HG03521 (cell line): ENCODE data around the gene TRIM29.

Experiments
- ATAC-seq: cut with Tn5 transposase; IDR thresholded peaks from one replicate; pipeline ENCODE4 v1.9.1; 2021; ENCODE audit warnings: mild to moderate bottlenecking, moderate library complexity; ENCODE audit not compliant: unreplicated experiment

Gene TRIM29

GRCh38 chr11:120141768-120142423, 4.0 kb upstream of the TRIM29 start:
- no peak for ATAC-seq

DNA sequence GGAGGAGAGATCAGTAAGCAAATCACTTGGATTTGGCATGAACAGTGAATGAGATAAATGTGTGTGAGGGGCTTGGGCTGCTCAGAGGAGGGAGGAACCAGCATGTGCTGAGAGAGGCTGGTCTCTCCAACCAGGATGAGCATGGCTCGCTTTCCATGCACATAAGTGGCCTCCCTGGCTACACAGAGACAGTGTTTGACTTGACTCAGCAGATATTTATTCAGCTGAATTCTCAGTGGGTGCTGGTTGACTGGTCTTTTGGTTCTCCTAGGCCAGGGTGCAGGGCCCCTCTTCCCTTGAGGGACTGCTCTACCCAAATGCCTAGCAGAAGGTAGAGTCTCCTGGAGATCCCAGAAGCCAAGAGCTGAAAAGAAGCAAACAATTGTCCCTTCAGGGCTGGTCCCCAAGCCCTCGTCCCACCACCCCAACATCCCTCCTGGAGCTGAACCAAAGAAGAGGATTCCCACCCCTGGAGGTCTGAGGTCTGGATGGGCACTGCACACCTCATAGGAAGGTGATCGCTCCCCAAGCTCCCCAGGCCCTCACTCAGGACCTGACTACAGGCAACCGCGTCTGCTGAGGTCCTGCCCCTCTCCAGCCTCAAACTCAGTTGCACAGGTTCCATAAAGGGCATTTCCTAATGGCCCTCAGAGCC, 3.3 kb upstream of the TRIM29 start:
- no peak for ATAC-seq

DNA sequence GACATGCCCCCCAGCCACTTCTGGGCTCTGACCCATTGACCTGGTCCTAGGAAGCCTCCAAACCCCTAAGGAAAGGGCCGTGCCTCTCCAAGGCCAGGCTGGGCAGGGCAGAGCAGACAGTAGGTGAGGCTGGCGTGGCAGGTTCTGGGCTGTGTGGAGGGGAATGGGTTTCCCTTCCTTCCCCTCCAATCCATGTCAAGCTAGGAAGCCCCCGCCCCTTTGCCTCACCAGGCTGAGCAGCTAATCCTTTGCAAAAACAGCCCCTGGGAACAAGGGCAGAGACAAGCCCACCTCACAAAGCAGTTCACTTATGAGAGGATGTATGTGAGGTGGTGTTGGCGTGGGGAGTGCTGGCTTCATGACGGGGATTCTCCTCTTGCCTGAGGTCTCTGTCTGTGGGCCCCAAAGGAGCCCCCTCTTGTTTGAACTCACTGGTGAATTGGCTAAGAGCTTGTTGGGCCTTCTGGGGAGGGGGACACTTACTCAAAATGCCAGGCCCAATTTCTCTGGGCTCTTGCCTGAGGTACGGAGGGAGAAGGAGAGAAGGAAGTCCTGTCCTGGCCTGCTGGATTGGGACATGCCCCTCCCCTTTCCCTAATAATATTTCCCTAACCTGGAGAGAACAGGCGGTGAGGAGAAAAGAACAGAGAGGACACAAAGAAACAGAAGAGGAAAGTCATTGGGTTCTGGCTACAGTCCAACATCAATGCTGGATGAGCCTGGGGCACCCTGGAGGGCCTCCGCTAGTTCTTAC, 1.6 kb upstream of the TRIM29 start:
- no peak for ATAC-seq

DNA sequence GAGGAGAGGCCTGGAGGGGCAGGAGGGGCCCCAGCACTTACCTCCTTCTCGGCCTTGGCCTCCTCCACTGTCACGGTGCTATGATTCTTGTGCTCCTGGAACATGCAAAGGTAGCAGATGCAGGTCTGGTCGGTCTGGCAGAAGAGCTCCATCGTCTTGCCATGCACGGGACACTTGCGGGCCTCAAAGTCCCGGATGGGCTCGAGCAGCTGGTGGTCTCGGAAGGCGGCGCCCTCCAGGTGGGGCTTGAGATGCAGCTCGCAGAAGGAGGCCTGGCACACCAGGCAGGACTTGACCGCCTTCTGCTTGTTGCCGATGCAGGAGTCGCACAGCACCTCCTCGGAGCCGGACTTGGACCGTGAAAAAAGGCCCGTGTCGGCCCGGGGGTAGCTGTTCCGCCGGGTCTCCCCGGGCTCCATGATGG, 714 bp downstream of the TRIM29 start:
- ATAC-seq: no peak

DNA sequence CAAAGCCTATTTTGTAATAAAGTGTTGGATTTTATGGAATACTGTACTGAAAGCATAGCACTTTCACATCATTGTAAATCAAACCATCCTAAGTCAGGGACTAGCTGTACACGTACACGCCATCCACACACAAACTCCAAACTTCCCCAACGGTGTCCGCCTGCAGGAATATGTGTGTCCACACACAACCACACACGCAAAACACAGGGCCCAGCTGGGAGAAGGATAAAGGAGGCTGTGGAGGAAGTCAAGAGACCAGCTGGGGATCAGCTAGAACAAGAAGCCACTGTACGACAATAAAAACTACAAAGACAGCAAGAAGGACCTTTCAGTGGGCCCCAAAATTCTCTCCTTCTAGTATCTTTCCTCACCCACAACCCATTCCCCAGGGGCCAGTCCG, 1.6 kb downstream of the TRIM29 start:
- no peak for ATAC-seq

DNA sequence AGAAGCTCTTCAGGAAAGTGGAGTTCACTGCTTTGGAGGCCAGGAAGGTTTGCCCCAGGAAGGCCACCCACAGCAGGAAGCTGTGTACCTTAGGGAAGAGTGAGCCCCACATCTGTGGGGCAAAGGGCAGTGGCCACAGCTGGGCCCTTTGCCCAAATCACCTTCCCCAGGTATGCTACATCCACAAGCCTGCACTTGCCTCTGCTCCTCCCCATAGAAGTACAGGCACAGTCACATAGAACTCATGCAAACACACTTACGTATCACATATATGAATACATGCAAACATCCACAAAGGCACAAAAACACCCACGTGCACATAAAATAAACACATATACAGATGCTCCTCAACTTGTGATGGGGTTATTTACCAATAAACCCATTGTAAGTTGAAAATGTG, 2.1 kb downstream of the TRIM29 start:
- ATAC-seq: no peak

GRCh38 chr11:120134931-120135228, 3.0 kb downstream of the TRIM29 start:
- ATAC-seq: no peak

DNA sequence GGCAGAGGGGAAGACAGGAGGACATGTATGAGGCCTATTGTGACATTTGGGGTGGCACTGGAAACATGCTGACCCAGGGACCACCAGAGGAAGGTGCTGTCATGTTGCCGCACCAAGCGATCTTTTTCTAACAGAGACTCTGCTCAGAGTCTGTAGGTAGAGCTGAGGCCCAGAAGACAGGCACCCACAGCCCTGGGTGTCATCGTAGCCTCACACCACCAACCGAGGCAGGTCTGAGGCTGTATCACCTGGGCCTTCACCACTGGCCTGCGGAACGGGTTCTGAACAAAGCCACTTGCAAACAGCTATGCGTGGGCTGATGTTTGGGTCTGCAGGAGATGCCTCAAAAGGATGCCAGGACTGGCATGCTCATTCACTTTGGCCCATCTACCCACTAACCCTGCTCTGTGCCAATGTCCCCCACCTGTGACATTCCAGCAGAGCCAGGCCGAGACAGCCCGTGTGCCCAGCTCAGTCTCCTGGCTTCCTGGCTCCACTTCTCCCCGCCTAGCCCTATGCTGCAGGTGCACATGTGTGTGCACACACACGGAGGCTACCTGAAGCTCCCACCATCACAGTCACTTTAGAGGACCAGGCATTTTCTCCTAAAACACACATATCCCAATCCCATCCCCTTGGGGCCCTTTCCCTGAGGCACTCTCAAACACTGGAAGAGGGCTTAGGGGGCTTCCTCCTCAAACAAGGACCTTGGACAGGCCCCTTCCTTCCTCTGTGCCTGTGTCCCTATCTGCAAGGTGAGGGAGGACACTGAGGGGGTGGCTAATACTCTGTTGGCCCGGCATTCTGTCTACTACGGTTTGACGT, 3.6 kb downstream of the TRIM29 start:
- no peak for ATAC-seq

- ATAC-seq: no peak
Observed at GRCh38 chr11:120133216-120134105, 4.5 kb downstream of the TRIM29 start.

DNA sequence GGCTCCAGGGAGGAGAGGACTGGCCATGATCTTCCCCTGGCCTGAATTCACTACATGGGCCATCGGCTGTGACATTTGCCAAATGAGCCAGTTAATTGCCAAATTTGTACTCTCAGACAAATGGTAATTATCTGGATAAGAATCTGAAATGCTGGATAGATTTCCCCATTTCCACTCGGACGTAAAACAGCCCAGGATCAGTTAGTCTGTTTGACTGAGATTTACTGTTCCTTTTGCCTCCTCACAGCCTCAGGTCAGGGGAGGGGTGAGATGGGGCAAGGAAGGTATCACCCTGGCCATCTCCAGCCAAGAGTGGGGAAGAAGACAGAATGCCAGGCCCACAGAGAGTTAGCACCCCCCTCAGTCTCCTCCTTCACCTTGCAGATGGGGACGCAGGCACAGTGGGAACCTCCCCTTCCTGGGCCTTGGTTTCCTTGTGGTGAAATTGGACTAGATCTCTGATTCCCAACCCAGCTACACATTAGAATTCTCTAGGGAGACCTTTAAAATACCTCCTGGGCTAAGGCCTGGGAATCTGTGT, 5.2 kb downstream of the TRIM29 start:
- ATAC-seq: no peak

GRCh38 chr11:120131941-120132644, 5.8 kb downstream of the TRIM29 start:
- ATAC-seq: no peak

GRCh38 chr11:120130991-120131760, 6.7 kb downstream of the TRIM29 start:
- no peak for ATAC-seq

GRCh38 chr11:120130176-120130980, 7.5 kb downstream of the TRIM29 start:
- no peak for ATAC-seq

- ATAC-seq: no peak
Observed at GRCh38 chr11:120129570-120129969, 8.3 kb downstream of the TRIM29 start.

- no peak for ATAC-seq
Observed at GRCh38 chr11:120128392-120129119, 9.4 kb downstream of the TRIM29 start.

DNA sequence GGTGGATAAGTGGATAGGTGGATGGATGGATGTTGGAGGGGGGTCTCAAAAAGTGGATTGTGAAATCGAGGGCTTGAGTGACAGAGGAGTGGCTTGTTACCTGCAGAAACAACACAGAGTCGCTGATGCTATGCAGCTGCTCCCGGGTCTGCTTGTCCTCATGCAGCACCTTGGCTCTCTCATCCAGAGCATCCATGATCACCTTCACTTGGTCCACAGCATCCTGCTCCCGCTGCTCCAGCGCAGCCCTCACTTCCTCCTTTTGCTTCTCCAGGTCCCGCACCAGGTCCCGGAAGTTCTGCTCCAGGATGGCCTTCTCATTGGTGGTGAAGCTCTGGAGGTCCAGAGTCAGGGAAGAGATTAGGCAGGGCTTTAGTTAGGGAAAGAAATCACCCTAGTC, 10.7 kb downstream of the TRIM29 start:
- ATAC-seq: no peak

GRCh38 chr11:120126620-120127019, 11.3 kb downstream of the TRIM29 start:
- ATAC-seq: no peak
